Tibial nerve (tissue), 4 donors: Measurements from ENCODE around the gene LRRC40. TPM values are rescaled to one million over a fixed set of nuclear protein-coding genes. Genes with fewer than 3 reads are reported as not detected.

ENCODE experiments used
- DNase-seq, 2 donors: peaks; one replicate each; pipeline ENCODE4 v3.0.0-alpha.2; 2019; ENCODE audit warnings: low spot score in 2 of 2
- H3K27ac ChIP-seq, 4 donors: fragments of 200-600 bp; sonication (generic) in 3 of 4; one replicate each; pipeline ENCODE4 v1.5.1; 2017 to 2019; ENCODE audit warnings: mild to moderate bottlenecking in 1 of 4
- H3K27me3 ChIP-seq, 2 donors: fragments of 200-600 bp; sonication (generic) in 1 of 2; one replicate each; pipeline versions ENCODE4 v1.5.1 to v1.6.0; 2017 to 2019
- H3K36me3 ChIP-seq, 3 donors: fragments of 200-600 bp; sonication (generic); one replicate each; pipeline ENCODE4 v1.5.1; 2018 to 2019
- H3K4me1 ChIP-seq, 4 donors: fragments of 200-600 bp; sonication (generic) in 3 of 4; one replicate each; pipeline ENCODE4 v1.5.1; 2017 to 2019
- H3K4me3 ChIP-seq, 4 donors: fragments of 200-600 bp; sonication (generic) in 3 of 4; one replicate each; pipeline ENCODE4 v1.5.1; 2017 to 2019; ENCODE audit warnings: mild to moderate bottlenecking in 1 of 4, moderate library complexity in 1 of 4
- H3K9me3 ChIP-seq, 4 donors: fragments of 200-600 bp; sonication (generic) in 3 of 4; one replicate each; pipeline ENCODE4 v1.5.1; 2017 to 2019
- CTCF ChIP-seq, 5 experiments: fragments of 200-600 bp in 3 of 5; fragments of 450-650 bp in 2 of 5; sonication (generic) in 3 of 5; IDR thresholded peaks; one replicate each; pipeline ENCODE4 v1.5.1; 2016 to 2019; ENCODE audit warnings: antibody characterized with exemption in 5 of 5, mild to moderate bottlenecking in 3 of 5, moderate library complexity in 2 of 5
- EP300 ChIP-seq, 2 donors: sonication (generic); formaldehyde crosslinking; IDR thresholded peaks; one replicate each; pipeline ENCODE4 v1.6.1; 2017; ENCODE audit warnings: antibody characterized with exemption in 2 of 2, mild to moderate bottlenecking in 1 of 2
- POLR2A ChIP-seq, 2 donors: fragments of 450-650 bp; IDR thresholded peaks; one replicate each; pipeline ENCODE4 v1.6.1; 2017; ENCODE audit warnings: antibody characterized with exemption in 2 of 2, mild to moderate bottlenecking in 2 of 2, moderate library complexity in 2 of 2
- WGBS, 2 donors: methylation state at CpG; one replicate each; pipeline ENCODE4 v1.1.5; 2018; 5-methylcytosine and 5-hydroxymethylcytosine counted together
- total RNA-seq, 4 donors: library from RNA; depleted of rRNA; stranded (reverse); fragments of >200 nt; gene quantifications; one replicate each; pipeline ENCODE4 v1.1.0, GENCODE V29; 2016

LRRC40 gene
- total RNA-seq, 4 donors from 2014 or later = 8.2 to 14.2 (median 10.2) TPM

DNA sequence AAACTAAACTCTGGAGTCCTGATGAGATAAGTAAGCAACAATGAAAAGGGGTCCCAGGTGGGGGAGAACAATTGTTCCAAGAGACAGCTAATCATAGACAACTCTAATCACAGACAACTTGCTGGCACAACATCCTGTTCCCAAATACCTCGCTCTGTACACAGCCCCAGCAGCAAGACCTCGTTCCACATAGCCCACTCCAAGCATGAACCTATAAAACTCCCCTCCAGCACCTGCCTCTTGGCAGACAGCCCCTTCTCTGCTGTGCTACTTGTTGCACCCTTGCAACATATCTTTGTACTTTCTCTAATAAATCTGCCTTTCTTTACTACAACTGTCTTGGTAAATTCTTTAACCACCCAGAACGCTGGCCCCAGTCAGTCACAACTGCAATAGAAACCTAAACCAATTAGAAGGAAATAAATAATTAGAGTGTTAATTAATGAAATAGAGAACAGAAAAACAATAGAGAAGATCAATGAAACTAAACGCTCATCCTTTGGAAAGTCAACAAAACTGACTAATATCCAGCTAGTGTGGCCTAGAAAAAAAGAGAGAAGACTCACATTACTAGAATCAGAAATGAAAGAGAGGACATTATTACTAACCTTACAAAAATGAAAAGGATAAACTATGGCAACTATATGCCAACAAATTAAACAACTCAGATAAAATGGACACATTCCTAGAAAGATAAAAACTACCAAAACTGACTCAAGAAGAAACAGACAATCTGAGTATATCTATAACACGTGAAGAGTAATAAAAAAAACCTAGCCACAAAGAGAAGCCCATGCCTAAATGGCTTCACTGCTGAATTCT lies 36.1 kb downstream of the LRRC40 start:
- WGBS, 2 donors = 87 to 91% methylated on average over 5 of the region's 5 CpGs
- H3K36me3 ChIP-seq = peaks cover 0 to 22% (median 7%) of the 10 kb centered on the region in 3 donors
- H3K9me3 ChIP-seq = no peaks in the 10 kb centered on the region
- no peak for DNase-seq
- H3K4me3 ChIP-seq = no peak overlapping the region
- no peaks in the 10 kb centered on the region for H3K27me3 ChIP-seq
- TF ChIP-seq CTCF (IDR thresholded peaks at IDR 0.05) (no peak), EP300 (IDR thresholded peaks at IDR 0.05) (no peak), POLR2A (IDR thresholded peaks at IDR 0.05) (no peak)
- no peaks in the 10 kb centered on the region for H3K4me1 ChIP-seq
- H3K27ac ChIP-seq = no peak overlapping the region

DNA sequence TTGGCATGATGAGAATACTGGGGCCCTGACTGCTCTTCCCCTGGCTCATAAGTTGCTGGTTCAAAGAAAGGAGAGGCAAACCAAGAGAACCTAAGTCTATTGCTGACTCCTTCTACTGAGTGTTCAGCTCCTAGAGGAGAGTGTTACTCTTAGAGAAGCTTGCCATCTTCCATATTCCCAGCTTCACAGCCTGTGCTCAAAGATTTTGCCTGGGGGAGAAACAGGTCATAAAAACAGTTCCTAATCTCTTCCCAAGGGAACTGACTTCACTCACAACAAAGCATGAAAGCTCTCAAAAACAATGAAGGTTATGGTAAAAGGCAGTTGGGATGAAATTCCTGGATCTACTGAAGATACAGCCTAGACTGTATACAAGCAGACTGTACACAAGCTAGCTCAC lies 37.1 kb downstream of the LRRC40 start:
- Histone ChIP-seq H3K27me3 (no peaks in the 10 kb centered on the region), H3K4me1 (no peaks in the 10 kb centered on the region), H3K36me3 (peaks cover 0 to 31% (median 7%) of the 10 kb centered on the region in 3 donors), H3K9me3 (no peaks in the 10 kb centered on the region), H3K27ac (no peak overlapping the region), H3K4me3 (no peak overlapping the region)
- TF ChIP-seq CTCF (IDR thresholded peaks at IDR 0.05) = no peak
- no peak for TF ChIP-seq EP300 (IDR thresholded peaks at IDR 0.05)
- no peak for TF ChIP-seq POLR2A (IDR thresholded peaks at IDR 0.05)
- DNase-seq = no peak

GRCh38 chr1:70164350-70164749 lies 41.0 kb downstream of the LRRC40 start:
- peaks cover 0 to 45% (median 0%) of the 10 kb centered on the region in 3 donors for H3K36me3 ChIP-seq
- TF ChIP-seq EP300 (IDR thresholded peaks at IDR 0.05) (no peak), POLR2A (IDR thresholded peaks at IDR 0.05) (no peak), CTCF (IDR thresholded peaks at IDR 0.05) (no peak)

GRCh38 chr1:70156529-70157120 lies 48.8 kb downstream of the LRRC40 start:
- no peaks in the 10 kb centered on the region for H3K27me3 ChIP-seq
- no peaks in the 10 kb centered on the region for H3K9me3 ChIP-seq
- WGBS, 2 donors = 82 to 85% methylated on average over 5 of the region's 5 CpGs
- no peaks in the 10 kb centered on the region for H3K4me1 ChIP-seq
- no peak for TF ChIP-seq EP300 (IDR thresholded peaks at IDR 0.05)
- no peak for TF ChIP-seq CTCF (IDR thresholded peaks at IDR 0.05)
- no peak for TF ChIP-seq POLR2A (IDR thresholded peaks at IDR 0.05)
- peaks cover 0 to 41% (median 0%) of the 10 kb centered on the region in 3 donors for H3K36me3 ChIP-seq
- no peak overlapping the region for H3K4me3 ChIP-seq
- no peak for DNase-seq
- H3K27ac ChIP-seq = no peak overlapping the region

More at GRCh38 chr1:70164350-70164749, 41.0 kb downstream of the LRRC40 start:
- DNase-seq = no peak
- 93 to 95% methylated on average over 4 of the region's 4 CpGs for WGBS, 2 donors
- Histone ChIP-seq H3K4me1 (no peaks in the 10 kb centered on the region), H3K9me3 (no peaks in the 10 kb centered on the region), H3K4me3 (no peak overlapping the region), H3K27me3 (no peaks in the 10 kb centered on the region), H3K27ac (no peak overlapping the region)

- Histone ChIP-seq H3K4me1 (no peaks in the 10 kb centered on the region), H3K36me3 (peaks cover 0 to 53% (median 0%) of the 10 kb centered on the region in 3 donors), H3K27ac (no peak overlapping the region), H3K4me3 (no peak overlapping the region), H3K27me3 (no peaks in the 10 kb centered on the region), H3K9me3 (no peaks in the 10 kb centered on the region)
- 88 to 94% methylated on average over 3 of the region's 3 CpGs for WGBS, 2 donors
- TF ChIP-seq EP300 (IDR thresholded peaks at IDR 0.05) = no peak
- TF ChIP-seq CTCF (IDR thresholded peaks at IDR 0.05) = no peak
- TF ChIP-seq POLR2A (IDR thresholded peaks at IDR 0.05) = no peak
- DNase-seq = no peak
Measured at GRCh38 chr1:70153739-70154138, 51.6 kb downstream of the LRRC40 start.
